Kidney (tissue), 14 donors: ENCODE data around the gene ZNF419. TPM values are rescaled to one million over a fixed set of nuclear protein-coding genes. Genes with fewer than 3 reads are reported as not detected.

Experiments
- DNase-seq, 5 donors: peaks; one replicate each; pipeline ENCODE4 v3.0.0-alpha.2; 2013 to 2020
- FAIRE-seq: peaks from 2 replicates; lab custom pipeline; 2012; peaks lifted over from hg19 to GRCh38; lab: Jason Lieb, UNC
- H3K27ac ChIP-seq, 2 donors: one replicate each; pipeline ENCODE4 v1.7.0; 2013; ENCODE audit warnings: low read depth in 2 of 2, low read length in 2 of 2, inconsistent platforms in 1 of 2
- H3K27me3 ChIP-seq: one replicate; pipeline ENCODE4 v1.7.1; 2013; ENCODE audit warnings: low read length, inconsistent platforms; ENCODE audit not compliant: control insufficient read depth, insufficient read depth
- H3K36me3 ChIP-seq, 3 donors: one replicate each; pipeline versions ENCODE4 v1.7.0 to v1.7.1; 2013; ENCODE audit warnings: low read length in 3 of 3, control low read depth in 1 of 3, inconsistent platforms in 1 of 3; ENCODE audit not compliant: insufficient read depth in 3 of 3, control insufficient read depth in 2 of 3
- H3K4me1 ChIP-seq, 3 donors: one replicate each; pipeline versions ENCODE4 v1.7.0 to v1.7.1; 2013; ENCODE audit warnings: low read length in 3 of 3, inconsistent platforms in 1 of 3, low read depth in 1 of 3; ENCODE audit not compliant: control insufficient read depth in 2 of 3, insufficient read depth in 2 of 3
- H3K4me3 ChIP-seq, 3 donors: one replicate each; pipeline versions ENCODE4 v1.7.0 to v1.8.1; 2013; ENCODE audit warnings: low read length in 3 of 3, control low read depth in 1 of 3, inconsistent platforms in 1 of 3
- H3K9ac ChIP-seq, 3 donors: one replicate each; pipeline versions ENCODE4 v1.7.0 to v1.7.1; 2013; ENCODE audit warnings: low read length in 3 of 3, control low read depth in 1 of 3, inconsistent platforms in 1 of 3
- H3K9me3 ChIP-seq, 3 donors: one replicate each; pipeline versions ENCODE4 v1.7.0 to v1.7.1; 2013; ENCODE audit warnings: low read length in 3 of 3, control low read depth in 1 of 3, inconsistent platforms in 1 of 3; ENCODE audit not compliant: control insufficient read depth in 2 of 3, insufficient read depth in 1 of 3
- intact Hi-C: fragments of 100-400 bp; cut with DNase I; formaldehyde crosslinking; loops from one replicate; pipeline ENCODE4 v1.11.1; 2022
- polyA plus RNA-seq: library from polyadenylated mRNA; stranded (reverse); fragments of 350-450 nt; fragmentation: Illumina TruSeq; extraction: RNeasy Lipid Tissue Mini Kit (QIAGEN cat#74804); gene quantifications from one replicate; pipeline ENCODE4 v1.2.3, GENCODE V29; 2014; ENCODE audit warnings: low read depth, low replicate concordance; ENCODE audit not compliant: insufficient read depth
- total RNA-seq: library from RNA; stranded (reverse); fragmentation: NEBNext Ultra II Directional; extraction: Animal tissue kit (Norgen Biotek cat#: 25700); gene quantifications from one replicate; pipeline ENCODE4 v1.2.1, GENCODE V29; 2021
- TF ChIP-seq, protein P1 (sequence below): IDR thresholded peaks from 3 replicates; pipeline ENCODE4 v1.5.1; 2012; ENCODE audit warnings: mild to moderate bottlenecking, moderate library complexity, borderline replicate concordance; ENCODE audit not compliant: insufficient read depth; ENCODE audit errors: extremely low read depth
- donor health status: control.
- donor health status: control.
- donor health status: control.
- donor health status: control.
- donor health status: control.
- donor health status: DM: yes; HTN: yes; CAD: no.
- donor health status: Normal renal cell carcinoma (clear cell type).

The ZNF419 gene
- total and polyA plus RNA-seq, 2 donors from 2014 or later = 5.7 to 15.4 TPM

DNA sequence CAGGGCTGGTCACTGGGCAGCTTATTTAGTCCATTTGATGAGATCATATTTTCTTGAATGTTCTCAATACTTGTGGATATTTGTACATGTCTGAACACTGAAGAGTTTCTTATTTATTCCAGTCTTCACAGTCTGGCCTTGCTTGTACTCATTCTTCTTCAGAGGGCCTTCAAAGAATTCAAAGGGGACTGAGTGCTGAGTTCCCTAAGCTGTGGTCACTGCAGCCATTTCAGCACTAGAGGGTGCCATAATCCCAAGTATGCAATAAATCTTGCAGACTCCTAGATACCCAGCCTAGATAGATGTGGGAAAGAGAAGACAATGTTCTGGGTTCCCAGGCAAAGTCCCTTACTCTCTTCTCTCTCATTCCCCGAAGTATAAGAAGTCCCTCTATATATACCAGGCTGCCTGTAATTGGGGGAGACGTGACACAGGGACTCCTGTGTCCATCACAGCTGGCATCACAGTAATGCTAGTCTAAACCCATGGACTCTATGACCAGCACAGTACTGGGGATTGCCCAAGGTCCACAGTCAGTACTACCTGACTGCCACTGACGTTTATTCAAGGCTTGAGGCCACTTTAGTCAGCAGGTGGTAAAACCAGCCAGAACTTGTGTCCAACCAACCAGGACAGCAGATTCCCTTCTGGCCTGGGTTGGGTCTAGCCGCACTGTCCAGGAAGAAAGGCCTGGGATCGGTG is 21.7 kb upstream of the ZNF419 start:
- Histone ChIP-seq H3K9me3 (peaks cover 10 to 65% (median 21%) of the 10 kb centered on the region in 3 donors), H3K36me3 (peaks cover 4 to 20% (median 5%) of the 10 kb centered on the region in 3 donors), H3K27me3 (no peaks in the 10 kb centered on the region), H3K27ac (no peak overlapping the region), H3K4me3 (peak overlapping the region in 1 of 3 donors; percentile 35), H3K4me1 (no peaks in the 10 kb centered on the region), H3K9ac (no peak overlapping the region)
- TF ChIP-seq, protein P1, sequence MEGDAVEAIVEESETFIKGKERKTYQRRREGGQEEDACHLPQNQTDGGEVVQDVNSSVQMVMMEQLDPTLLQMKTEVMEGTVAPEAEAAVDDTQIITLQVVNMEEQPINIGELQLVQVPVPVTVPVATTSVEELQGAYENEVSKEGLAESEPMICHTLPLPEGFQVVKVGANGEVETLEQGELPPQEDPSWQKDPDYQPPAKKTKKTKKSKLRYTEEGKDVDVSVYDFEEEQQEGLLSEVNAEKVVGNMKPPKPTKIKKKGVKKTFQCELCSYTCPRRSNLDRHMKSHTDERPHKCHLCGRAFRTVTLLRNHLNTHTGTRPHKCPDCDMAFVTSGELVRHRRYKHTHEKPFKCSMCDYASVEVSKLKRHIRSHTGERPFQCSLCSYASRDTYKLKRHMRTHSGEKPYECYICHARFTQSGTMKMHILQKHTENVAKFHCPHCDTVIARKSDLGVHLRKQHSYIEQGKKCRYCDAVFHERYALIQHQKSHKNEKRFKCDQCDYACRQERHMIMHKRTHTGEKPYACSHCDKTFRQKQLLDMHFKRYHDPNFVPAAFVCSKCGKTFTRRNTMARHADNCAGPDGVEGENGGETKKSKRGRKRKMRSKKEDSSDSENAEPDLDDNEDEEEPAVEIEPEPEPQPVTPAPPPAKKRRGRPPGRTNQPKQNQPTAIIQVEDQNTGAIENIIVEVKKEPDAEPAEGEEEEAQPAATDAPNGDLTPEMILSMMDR = no peak
- DNase-seq (no peak), FAIRE-seq (no peak)
- intact Hi-C loops = no loop called here

DNA sequence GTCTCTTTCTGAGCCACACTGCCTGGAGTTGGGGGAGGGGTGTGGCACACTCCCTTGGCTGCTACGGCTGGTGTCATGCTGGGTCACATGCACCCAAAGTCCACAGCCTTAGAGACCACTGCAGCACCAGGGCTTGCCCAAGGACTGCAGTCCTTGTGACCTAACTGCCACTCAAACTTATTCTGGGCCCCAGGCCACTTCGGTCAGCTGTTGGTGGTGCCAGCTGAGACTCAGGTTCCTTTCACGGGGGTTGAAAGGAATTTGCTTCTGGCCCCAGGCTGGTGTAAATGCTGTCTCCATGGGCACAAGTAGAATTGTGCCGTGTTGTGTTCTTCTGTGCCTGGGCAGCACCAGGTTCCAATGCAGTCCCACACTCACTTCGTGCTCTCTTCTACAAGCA is 21.1 kb upstream of the ZNF419 start:
- Histone ChIP-seq H3K9ac (no peak overlapping the region), H3K4me3 (peak overlapping the region in 1 of 3 donors; percentile 35), H3K4me1 (no peaks in the 10 kb centered on the region), H3K27me3 (no peaks in the 10 kb centered on the region), H3K27ac (no peak overlapping the region), H3K36me3 (peaks cover 5 to 20% (median 5%) of the 10 kb centered on the region in 3 donors), H3K9me3 (peaks cover 10 to 69% (median 27%) of the 10 kb centered on the region in 3 donors)
- DNase-seq (no peak), FAIRE-seq (no peak)
- intact Hi-C loops = no loop called here
- TF ChIP-seq, protein P1 = no peak

DNA sequence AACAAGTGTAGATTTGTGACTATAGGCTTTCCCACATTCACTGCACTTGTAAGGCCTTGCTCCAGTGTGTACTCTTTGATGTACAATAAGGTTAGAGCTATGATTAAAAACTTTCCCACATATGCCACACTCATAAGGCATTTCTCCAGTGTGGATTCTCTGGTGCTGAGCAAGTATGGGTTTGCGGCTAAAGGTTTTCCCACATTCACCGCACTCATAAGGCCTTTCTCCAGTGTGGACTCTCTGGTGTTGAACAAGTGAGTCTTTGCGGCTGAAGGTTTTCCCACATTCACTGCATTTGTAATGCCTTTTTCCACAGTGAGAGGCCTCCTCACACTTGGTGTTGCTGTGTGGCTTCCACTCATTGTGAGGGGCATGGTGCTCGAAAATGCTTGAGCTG is 13.9 kb upstream of the ZNF419 start:
- FAIRE-seq = no peak
- peak in 1 of 5 donors; percentile 7 for DNase-seq
- Histone ChIP-seq H3K9ac (no peak overlapping the region), H3K27me3 (no peaks in the 10 kb centered on the region), H3K9me3 (peaks cover 27 to 82% (median 54%) of the 10 kb centered on the region in 3 donors), H3K4me3 (peak overlapping the region in 2 of 3 donors; percentile 10 to 16), H3K4me1 (peaks cover 0 to 2% (median 0%) of the 10 kb centered on the region in 3 donors), H3K36me3 (peaks cover 27 to 42% (median 39%) of the 10 kb centered on the region in 3 donors), H3K27ac (no peak overlapping the region)
- intact Hi-C loops = no loop called here
- TF ChIP-seq, protein P1 = no peak
